Keratinocyte (primary cell): Measurements from ENCODE around the gene CPAMD8. TPM values are rescaled to one million over a fixed set of nuclear protein-coding genes. Genes with fewer than 3 reads are reported as not detected.

Source experiments
- DNase-seq: peaks from one replicate; pipeline ENCODE4 v3.0.0-alpha.2; 2011; ENCODE audit warnings: low read depth, missing footprints, low spot score
- FAIRE-seq: peaks from 2 replicates; lab custom pipeline; 2011; peaks lifted over from hg19 to GRCh38; lab: Jason Lieb, UNC
- H2AFZ ChIP-seq: 2 replicates; pipeline ENCODE4 v1.6.0; 2012; ENCODE audit warnings: low read length, control low read depth, inconsistent platforms; ENCODE audit not compliant: control insufficient read depth
- H3K27ac ChIP-seq: 2 replicates; pipeline ENCODE4 v1.5.1; 2011; ENCODE audit warnings: low read length; ENCODE audit not compliant: control insufficient read depth, insufficient read depth
- H3K27me3 ChIP-seq: 3 replicates; pipeline ENCODE4 v1.6.0; 2011; ENCODE audit warnings: low read length; ENCODE audit not compliant: control insufficient read depth, insufficient read depth; ENCODE audit errors: extremely low read depth
- H3K36me3 ChIP-seq, 2 experiments: 2 replicates in 1 of 2; 3 replicates in 1 of 2; pipeline ENCODE4 v1.5.1; 2011; ENCODE audit warnings: low read length in 2 of 2, mild to moderate bottlenecking in 1 of 2; ENCODE audit not compliant: control insufficient read depth in 2 of 2, insufficient read depth in 2 of 2; ENCODE audit errors: extremely low read depth in 1 of 2
- H3K4me1 ChIP-seq: 3 replicates; pipeline ENCODE4 v1.5.1; 2011; ENCODE audit warnings: low read length; ENCODE audit not compliant: control insufficient read depth, insufficient read depth; ENCODE audit errors: extremely low read depth
- H3K4me2 ChIP-seq: 3 replicates; pipeline ENCODE4 v1.6.0; 2011; ENCODE audit warnings: low read depth, low read length; ENCODE audit not compliant: control insufficient read depth, insufficient read depth; ENCODE audit errors: extremely low read depth
- H3K4me3 ChIP-seq, 3 experiments: fragments of 200-600 bp in 1 of 3; sonication (generic) in 1 of 3; 2 replicates in 2 of 3; 3 replicates in 1 of 3; pipeline ENCODE4 v1.5.1; 2011 to 2016; ENCODE audit warnings: low read length in 3 of 3, mild to moderate bottlenecking in 3 of 3, control low read depth in 2 of 3, inconsistent platforms in 1 of 3, low read depth in 1 of 3, mixed read lengths in 1 of 3, mixed run types in 1 of 3, moderate library complexity in 1 of 3; ENCODE audit not compliant: control insufficient read depth in 2 of 3, insufficient read depth in 2 of 3; ENCODE audit errors: extremely low read depth in 1 of 3
- H3K79me2 ChIP-seq: 2 replicates; pipeline ENCODE4 v1.6.0; 2012; ENCODE audit warnings: low read length; ENCODE audit not compliant: control insufficient read depth, insufficient read depth
- H3K9ac ChIP-seq: 3 replicates; pipeline ENCODE4 v1.6.0; 2011; ENCODE audit warnings: low read length; ENCODE audit not compliant: control insufficient read depth, insufficient read depth; ENCODE audit errors: extremely low read depth
- H3K9me1 ChIP-seq: 3 replicates; pipeline ENCODE4 v1.6.0; 2011; ENCODE audit warnings: low read length; ENCODE audit not compliant: control insufficient read depth, insufficient read depth; ENCODE audit errors: extremely low read depth
- H3K9me3 ChIP-seq: 2 replicates; pipeline ENCODE4 v1.5.1; 2012; ENCODE audit warnings: low read depth, low read length; ENCODE audit not compliant: control insufficient read depth
- H4K20me1 ChIP-seq: 3 replicates; pipeline ENCODE4 v1.6.0; 2011; ENCODE audit warnings: low read length; ENCODE audit not compliant: control insufficient read depth, insufficient read depth; ENCODE audit errors: extremely low read depth
- CTCF ChIP-seq, 3 experiments: IDR thresholded peaks in 1 of 3; conservative IDR thresholded peaks in 1 of 3; optimal IDR thresholded peaks in 1 of 3; 2 replicates in 2 of 3; 3 replicates in 1 of 3; pipeline versions ENCODE3 to v1.5.1; 2011; ENCODE audit warnings: low read length in 3 of 3, mild to moderate bottlenecking in 3 of 3, moderate library complexity in 2 of 3, control low read depth in 1 of 3, inconsistent platforms in 1 of 3; ENCODE audit not compliant: insufficient read depth in 2 of 3; ENCODE audit errors: extremely low read depth in 1 of 3
- EZH2 ChIP-seq: IDR thresholded peaks from one replicate; pipeline ENCODE4 v1.6.1; 2012; ENCODE audit warnings: inconsistent platforms, mild to moderate bottlenecking, low read length, moderate library complexity
- dilution Hi-C: fragments of 300-500 bp; cut with MboI; formaldehyde crosslinking; loops from one replicate; pipeline ENCODE4 v1.7.0; 2020; ENCODE audit warnings: low sequenced_read_pairs; ENCODE audit not compliant: extremely low pct_ligation_motif_present
- polyA plus RNA-seq, 5 experiments: library from polyadenylated mRNA; depleted of rRNA in 3 of 5; stranded (reverse) in 3 of 5; stranded (forward) in 1 of 5; unstranded in 1 of 5; fragments of >200 nt; gene quantifications; 1 replicate in 1 of 5; 2 replicates in 3 of 5; 3 replicates in 1 of 5; pipeline versions ENCODE4 v1.2.1 to v1.2.3, GENCODE V29; 2011 to 2012; ENCODE audit warnings: missing spikeins in 2 of 5, low read depth in 1 of 5, low replicate concordance in 1 of 5

CPAMD8 gene
- polyA plus RNA-seq, 1 donor (not counting 4 experiments of a cell fraction or from before 2014, with no cell fraction given) = 0.38 TPM

DNA sequence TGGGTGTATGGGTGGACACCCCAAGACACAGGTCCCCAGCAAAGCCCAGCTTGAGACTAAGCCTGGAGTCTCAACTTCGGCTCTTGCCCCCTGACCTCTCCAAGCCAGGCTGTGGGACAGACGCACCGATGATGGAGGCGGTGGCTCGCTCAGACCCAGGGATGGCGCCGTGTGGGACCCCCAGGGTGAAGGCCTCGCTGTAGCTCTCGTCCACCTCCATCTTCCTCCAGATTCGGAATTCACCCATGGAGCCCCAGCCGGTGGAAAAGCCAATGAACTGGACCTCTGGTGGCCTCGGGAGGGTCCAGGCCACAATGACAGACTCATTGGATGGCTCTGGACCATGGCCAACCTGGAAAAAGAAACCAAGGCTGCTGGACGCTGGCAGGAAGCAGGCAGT, 98.7 kb downstream of the CPAMD8 start:
- no peak overlapping the region for H3K4me3 ChIP-seq
- no peak overlapping the region for H3K4me2 ChIP-seq
- no peak overlapping the region for H3K27ac ChIP-seq
- H3K27me3 ChIP-seq = no peaks in the 10 kb centered on the region
- dilution Hi-C loops = no loop called here
- FAIRE-seq (no peak), DNase-seq (no peak)
- TF ChIP-seq CTCF (optimal IDR thresholded peaks at IDR 0.05 in 1 of 3, IDR thresholded peaks at IDR 0.05 in 1 of 3, conservative IDR thresholded peaks at IDR 0.05 in 1 of 3; ENCODE audit: extremely low read depth in 1 of 3, insufficient read depth in 2 of 3, low read length in 3 of 3) (no peak), EZH2 (no peak)
- no peaks in the 10 kb centered on the region for H3K4me1 ChIP-seq
- no peak overlapping the region for H3K9ac ChIP-seq
- H2AFZ ChIP-seq = no peak overlapping the region
- H4K20me1 ChIP-seq = no peaks in the 10 kb centered on the region
- H3K36me3 ChIP-seq = no peaks in the 10 kb centered on the region
- H3K79me2 ChIP-seq = no peaks in the 10 kb centered on the region
- peaks cover 2% of the 10 kb centered on the region for H3K9me3 ChIP-seq
- no peaks in the 10 kb centered on the region for H3K9me1 ChIP-seq

DNA sequence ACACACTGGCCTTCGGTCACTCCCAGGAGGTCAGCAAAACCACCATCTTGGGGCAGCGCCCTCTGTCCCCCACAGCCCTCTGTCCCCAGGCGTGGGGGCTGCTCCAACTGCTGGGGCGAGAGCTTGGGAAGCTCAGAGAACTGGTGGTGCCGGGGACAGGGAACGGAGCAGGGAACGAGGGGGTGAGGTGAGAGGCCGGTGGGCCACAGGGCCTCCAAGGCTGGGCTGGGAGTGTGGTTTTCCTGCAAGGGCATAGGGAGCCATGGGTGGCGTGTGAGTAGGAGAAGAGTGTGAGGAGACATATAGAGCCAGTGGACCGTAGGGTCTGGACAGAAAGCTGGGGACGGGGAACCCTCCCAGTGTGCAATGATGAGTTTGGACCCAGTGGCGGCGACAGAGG, 103.7 kb downstream of the CPAMD8 start:
- peaks cover 4% of the 10 kb centered on the region for H3K9me1 ChIP-seq
- peaks cover 9% of the 10 kb centered on the region for H3K4me1 ChIP-seq
- no peak overlapping the region for H3K4me2 ChIP-seq
- no peak overlapping the region for H2AFZ ChIP-seq
- no peak overlapping the region for H3K4me3 ChIP-seq
- H3K9me3 ChIP-seq = peaks cover 2% of the 10 kb centered on the region
- FAIRE-seq (no peak), DNase-seq (no peak)
- H3K79me2 ChIP-seq = no peaks in the 10 kb centered on the region
- no peaks in the 10 kb centered on the region for H3K36me3 ChIP-seq
- H3K9ac ChIP-seq = no peak overlapping the region
- no peak for TF ChIP-seq EZH2
- no peak for TF ChIP-seq CTCF (optimal IDR thresholded peaks at IDR 0.05 in 1 of 3, IDR thresholded peaks at IDR 0.05 in 1 of 3, conservative IDR thresholded peaks at IDR 0.05 in 1 of 3; ENCODE audit: extremely low read depth in 1 of 3, insufficient read depth in 2 of 3, low read length in 3 of 3)
- no peak overlapping the region for H3K27ac ChIP-seq
- H4K20me1 ChIP-seq = no peaks in the 10 kb centered on the region
- dilution Hi-C loops = no loop called here
- no peaks in the 10 kb centered on the region for H3K27me3 ChIP-seq
